Hypothalamus (tissue), 51 donors: Measurements from ENCODE around the gene GABRA5.

Source experiments
- DNase-seq, 51 donors: peaks; one replicate each; lab custom pipeline; 2025; lab: John Stamatoyannopoulos, UW

GABRA5 gene

GRCh38 chr15:26921433-26921832 lies 54.6 kb downstream of the GABRA5 start:
- no peak for DNase-seq

- no peak for DNase-seq
Measured at GRCh38 chr15:26926081-26926480, 59.2 kb downstream of the GABRA5 start.

- DNase-seq = peak in 1 of 51 donors; percentile 12
Measured at GRCh38 chr15:26928051-26928450, 61.2 kb downstream of the GABRA5 start.

GRCh38 chr15:26929588-26929987 lies 62.7 kb downstream of the GABRA5 start:
- no peak for DNase-seq

GRCh38 chr15:26934848-26935247 lies 68.0 kb downstream of the GABRA5 start:
- no peak for DNase-seq

- DNase-seq = no peak
Measured at GRCh38 chr15:26935322-26935721, 68.5 kb downstream of the GABRA5 start.

- no peak for DNase-seq
Measured at GRCh38 chr15:26936502-26936901, 69.6 kb downstream of the GABRA5 start.

- DNase-seq = no peak
Measured at GRCh38 chr15:26937134-26937533, 70.3 kb downstream of the GABRA5 start.

GRCh38 chr15:26939398-26939797 lies 72.5 kb downstream of the GABRA5 start:
- DNase-seq = no peak

GRCh38 chr15:26941489-26941888 lies 74.6 kb downstream of the GABRA5 start:
- no peak for DNase-seq

GRCh38 chr15:26943866-26944265 lies 77.0 kb downstream of the GABRA5 start:
- no peak for DNase-seq

GRCh38 chr15:26945046-26945445 lies 78.2 kb downstream of the GABRA5 start:
- DNase-seq = no peak

GRCh38 chr15:26950001-26950400 lies 83.1 kb downstream of the GABRA5 start:
- DNase-seq = no peak

GRCh38 chr15:26954403-26954802 lies 87.5 kb downstream of the GABRA5 start:
- DNase-seq = no peak

GRCh38 chr15:26967719-26968269 lies 100.9 kb downstream of the GABRA5 start:
- DNase-seq = peak in 12 of 51 donors; percentile 11 to 57 (median 22)

- DNase-seq = no peak
Measured at GRCh38 chr15:26968806-26969205, 101.9 kb downstream of the GABRA5 start.

- peak in 7 of 51 donors; percentile 16 to 59 (median 23) for DNase-seq
Measured at GRCh38 chr15:26970712-26971210, 103.9 kb downstream of the GABRA5 start, which contains the start of gene GABRG3. TSS of gene GABRG3 (plus strand) at chr15:26971181.

GRCh38 chr15:26971271-26972018 lies 104.6 kb downstream of the GABRA5 start:
- DNase-seq = peak in 2 of 51 donors; percentile 18 to 41

GRCh38 chr15:26972636-26973035 lies 105.8 kb downstream of the GABRA5 start:
- peak in 2 of 51 donors; percentile 41 to 59 for DNase-seq

GRCh38 chr15:26974120-26974780 lies 107.4 kb downstream of the GABRA5 start:
- DNase-seq = peak in 1 of 51 donors; percentile 47

- no peak for DNase-seq
Measured at GRCh38 chr15:26981492-26981891, 114.6 kb downstream of the GABRA5 start.

GRCh38 chr15:26983822-26984221 lies 117.0 kb downstream of the GABRA5 start:
- DNase-seq = no peak
